ENCODE measurements around the gene FIGN.

The FIGN gene

GRCh38 chr2:163735685-163736432 is at the start of gene FIGN:
FIGN (minus strand) TSS chr2:163736008; CDS start chr2:163734927, 1,081 bp downstream.
- peak within 1 kb of the TSS; percentile 95 for H3K4me2 ChIP-seq
- H3K4me3 ChIP-seq (IDR thresholded peaks at IDR 0.05; ENCODE audit: insufficient read depth, low read depth, low read length), result peak within 1 kb of the TSS; percentile 88
- no peaks in the 10 kb centered on the region for H4K20me1 ChIP-seq (ENCODE audit: insufficient read depth)
- no peaks in the 10 kb centered on the region for H3K36me3 ChIP-seq (ENCODE audit: insufficient read depth)
- H3K27ac ChIP-seq, result no peak within 1 kb of the TSS
- H3K9ac ChIP-seq, result peak within 1 kb of the TSS; percentile 55; the same call in 1 of the 2 replicates
- TF ChIP-seq, protein P1, sequence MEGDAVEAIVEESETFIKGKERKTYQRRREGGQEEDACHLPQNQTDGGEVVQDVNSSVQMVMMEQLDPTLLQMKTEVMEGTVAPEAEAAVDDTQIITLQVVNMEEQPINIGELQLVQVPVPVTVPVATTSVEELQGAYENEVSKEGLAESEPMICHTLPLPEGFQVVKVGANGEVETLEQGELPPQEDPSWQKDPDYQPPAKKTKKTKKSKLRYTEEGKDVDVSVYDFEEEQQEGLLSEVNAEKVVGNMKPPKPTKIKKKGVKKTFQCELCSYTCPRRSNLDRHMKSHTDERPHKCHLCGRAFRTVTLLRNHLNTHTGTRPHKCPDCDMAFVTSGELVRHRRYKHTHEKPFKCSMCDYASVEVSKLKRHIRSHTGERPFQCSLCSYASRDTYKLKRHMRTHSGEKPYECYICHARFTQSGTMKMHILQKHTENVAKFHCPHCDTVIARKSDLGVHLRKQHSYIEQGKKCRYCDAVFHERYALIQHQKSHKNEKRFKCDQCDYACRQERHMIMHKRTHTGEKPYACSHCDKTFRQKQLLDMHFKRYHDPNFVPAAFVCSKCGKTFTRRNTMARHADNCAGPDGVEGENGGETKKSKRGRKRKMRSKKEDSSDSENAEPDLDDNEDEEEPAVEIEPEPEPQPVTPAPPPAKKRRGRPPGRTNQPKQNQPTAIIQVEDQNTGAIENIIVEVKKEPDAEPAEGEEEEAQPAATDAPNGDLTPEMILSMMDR (conservative IDR thresholded peaks at IDR 0.05; ENCODE audit: low read depth, low read length), result no peak
- no peaks in the 10 kb centered on the region for H3K27me3 ChIP-seq (ENCODE audit: insufficient read depth, low read depth)
- peak within 1 kb of the TSS; percentile 96 for H2AFZ ChIP-seq (ENCODE audit: low read depth)
- H3K4me1 ChIP-seq (ENCODE audit: low read depth, poor library complexity, severe bottlenecking), result peaks cover 6% of the 10 kb centered on the region
- H3K79me2 ChIP-seq (ENCODE audit: insufficient read depth, low read depth), result no peaks in the 10 kb centered on the region

- no peaks in the 10 kb centered on the region for H3K36me3 ChIP-seq (ENCODE audit: insufficient read depth)
- no peaks in the 10 kb centered on the region for H3K4me1 ChIP-seq (ENCODE audit: low read depth, poor library complexity, severe bottlenecking)
- no peak overlapping the region for H3K4me3 ChIP-seq (IDR thresholded peaks at IDR 0.05; ENCODE audit: insufficient read depth, low read depth, low read length)
- H3K9ac ChIP-seq, result no peak overlapping the region
- no peak overlapping the region for H3K27ac ChIP-seq
- TF ChIP-seq, protein P1 (conservative IDR thresholded peaks at IDR 0.05; ENCODE audit: low read depth, low read length), result no peak
- H3K79me2 ChIP-seq (ENCODE audit: insufficient read depth, low read depth), result no peaks in the 10 kb centered on the region
- no peak overlapping the region for H2AFZ ChIP-seq (ENCODE audit: low read depth)
- no peaks in the 10 kb centered on the region for H4K20me1 ChIP-seq (ENCODE audit: insufficient read depth)
- H3K4me2 ChIP-seq, result no peak overlapping the region
- H3K27me3 ChIP-seq (ENCODE audit: insufficient read depth, low read depth), result no peaks in the 10 kb centered on the region
Observed at GRCh38 chr2:163785162-163785561, 49.4 kb upstream of the FIGN start.

DNA sequence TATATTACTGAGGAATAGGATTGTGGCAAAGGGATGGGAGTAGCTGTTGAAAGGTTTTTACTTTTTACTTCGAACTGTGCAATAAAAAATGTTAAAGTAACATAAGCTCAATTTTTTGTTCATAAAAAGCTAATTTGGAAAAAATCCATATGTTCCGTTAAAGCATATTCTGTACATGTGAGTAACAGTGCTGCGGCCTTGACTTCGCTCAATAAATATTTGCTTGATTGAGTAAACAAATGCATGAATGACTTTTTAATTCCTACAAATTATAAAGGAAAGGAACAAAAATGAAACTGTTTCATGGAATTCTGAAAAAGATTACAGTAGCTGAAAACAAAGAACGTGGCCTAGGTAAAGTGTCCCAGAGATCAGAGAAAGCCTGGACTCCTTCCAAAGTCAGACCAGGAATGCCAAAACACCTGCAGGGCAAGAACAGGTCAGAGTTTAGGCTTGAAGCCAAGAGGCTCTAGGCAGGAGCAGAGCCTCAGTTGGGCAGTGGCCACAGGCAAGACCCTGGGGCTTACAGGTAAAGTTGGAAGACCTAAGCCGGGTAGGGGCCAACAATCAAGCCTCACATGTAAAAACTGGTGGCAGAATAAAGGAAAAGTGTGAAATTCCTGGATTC is 44.3 kb upstream of the FIGN start:
- H3K4me3 ChIP-seq (IDR thresholded peaks at IDR 0.05; ENCODE audit: insufficient read depth, low read depth, low read length), result no peak overlapping the region
- no peaks in the 10 kb centered on the region for H3K36me3 ChIP-seq (ENCODE audit: insufficient read depth)
- H3K4me2 ChIP-seq, result no peak overlapping the region
- H3K79me2 ChIP-seq (ENCODE audit: insufficient read depth, low read depth), result no peaks in the 10 kb centered on the region
- no peak overlapping the region for H2AFZ ChIP-seq (ENCODE audit: low read depth)
- H4K20me1 ChIP-seq (ENCODE audit: insufficient read depth), result no peaks in the 10 kb centered on the region
- H3K4me1 ChIP-seq (ENCODE audit: low read depth, poor library complexity, severe bottlenecking), result no peaks in the 10 kb centered on the region
- H3K9ac ChIP-seq, result no peak overlapping the region
- no peak overlapping the region for H3K27ac ChIP-seq
- TF ChIP-seq, protein P1 (conservative IDR thresholded peaks at IDR 0.05; ENCODE audit: low read depth, low read length), result no peak
- no peaks in the 10 kb centered on the region for H3K27me3 ChIP-seq (ENCODE audit: insufficient read depth, low read depth)

DNA sequence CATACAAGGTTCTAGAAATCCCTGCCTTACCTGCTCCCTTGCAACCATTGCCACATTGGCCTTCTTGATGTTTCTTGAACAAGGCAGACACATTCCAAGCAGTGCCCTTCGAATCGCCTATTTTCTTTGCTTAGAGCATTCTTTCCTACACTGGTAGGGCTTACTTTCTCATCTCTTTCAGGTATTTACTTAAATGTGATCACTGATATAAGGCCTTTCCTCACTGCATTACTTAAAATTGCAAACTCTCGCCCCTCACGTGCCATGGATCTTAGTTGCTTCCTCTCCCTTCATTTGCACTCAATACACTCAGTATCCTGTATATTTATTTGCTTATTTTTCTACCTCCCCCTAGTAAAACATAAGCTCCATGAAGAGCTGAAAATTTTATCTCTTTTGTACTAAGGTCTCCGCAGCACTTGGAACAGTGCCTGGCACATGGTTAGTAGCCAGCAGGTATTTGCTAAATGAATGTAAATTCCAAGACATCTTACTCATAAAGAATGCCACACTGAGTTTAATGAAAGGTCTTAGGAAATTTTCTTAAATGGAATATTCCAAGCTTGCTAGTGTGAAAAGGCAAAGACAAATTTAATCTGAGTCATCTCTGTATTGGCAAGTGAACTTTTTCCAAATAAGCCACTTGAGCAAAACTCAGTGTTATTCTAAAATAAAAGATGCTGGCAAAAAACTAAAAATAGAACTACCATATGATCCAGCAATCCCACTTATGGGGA is 42.4 kb upstream of the FIGN start:
- TF ChIP-seq, protein P1 (conservative IDR thresholded peaks at IDR 0.05; ENCODE audit: low read depth, low read length), result no peak
- no peak overlapping the region for H3K27ac ChIP-seq
- H3K4me2 ChIP-seq, result no peak overlapping the region
- H4K20me1 ChIP-seq (ENCODE audit: insufficient read depth), result no peaks in the 10 kb centered on the region
- H3K4me1 ChIP-seq (ENCODE audit: low read depth, poor library complexity, severe bottlenecking), result no peaks in the 10 kb centered on the region
- no peaks in the 10 kb centered on the region for H3K36me3 ChIP-seq (ENCODE audit: insufficient read depth)
- no peaks in the 10 kb centered on the region for H3K79me2 ChIP-seq (ENCODE audit: insufficient read depth, low read depth)
- H3K27me3 ChIP-seq (ENCODE audit: insufficient read depth, low read depth), result no peaks in the 10 kb centered on the region
- no peak overlapping the region for H3K4me3 ChIP-seq (IDR thresholded peaks at IDR 0.05; ENCODE audit: insufficient read depth, low read depth, low read length)
- no peak overlapping the region for H3K9ac ChIP-seq
- H2AFZ ChIP-seq (ENCODE audit: low read depth), result no peak overlapping the region
